Erythroblast (primary cell): ENCODE results near the gene SNX7.

Experiments
- GATA1 ChIP-seq: IDR thresholded peaks from 2 replicates; pipeline ENCODE4 v1.6.1; 2011; ENCODE audit warnings: low read depth, mild to moderate bottlenecking, control low read depth, low read length, moderate library complexity
- POLR2A ChIP-seq: IDR thresholded peaks from 2 replicates; pipeline ENCODE4 v1.6.1; 2011; ENCODE audit warnings: mild to moderate bottlenecking, low read length

DNA sequence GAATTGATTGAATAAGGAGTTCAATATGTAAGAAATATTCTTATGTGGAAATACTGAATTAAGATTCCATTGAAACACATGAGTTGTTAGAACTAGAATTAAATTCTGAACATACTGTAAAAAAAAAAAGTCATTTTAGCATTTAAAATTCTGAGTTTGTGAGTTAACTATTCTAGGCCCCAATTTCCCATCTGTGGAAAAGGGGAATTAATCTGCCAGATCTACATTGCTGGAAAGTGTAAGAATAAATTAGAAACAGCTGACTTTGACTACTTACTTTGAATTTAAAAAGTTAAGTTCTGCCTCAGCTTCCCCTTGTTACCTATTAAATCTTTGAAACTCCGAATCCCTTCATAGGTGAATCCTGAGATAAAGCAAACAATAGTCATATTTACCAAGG is 103.0 kb downstream of the SNX7 start:
- TF ChIP-seq POLR2A, result no peak
- no peak for TF ChIP-seq GATA1
